Breast epithelium (tissue), 3 donors: ENCODE results near the gene ACVR1.

Source experiments
- POLR2A ChIP-seq: fragments of 450-650 bp; IDR thresholded peaks from one replicate; pipeline ENCODE4 v1.6.1; 2016; ENCODE audit warnings: antibody characterized with exemption, mild to moderate bottlenecking, moderate library complexity
- POLR2AphosphoS5 ChIP-seq, 3 donors: sonication (generic); formaldehyde crosslinking; IDR thresholded peaks; one replicate each; pipeline ENCODE4 v1.6.1; 2017; ENCODE audit warnings: antibody characterized with exemption in 3 of 3
- TF ChIP-seq, protein P1 (sequence below), 3 donors: fragments of 450-650 bp; IDR thresholded peaks; one replicate each; pipeline ENCODE4 v1.5.1; 2016 to 2017; ENCODE audit warnings: antibody characterized with exemption in 3 of 3, mild to moderate bottlenecking in 3 of 3, moderate library complexity in 3 of 3

DNA sequence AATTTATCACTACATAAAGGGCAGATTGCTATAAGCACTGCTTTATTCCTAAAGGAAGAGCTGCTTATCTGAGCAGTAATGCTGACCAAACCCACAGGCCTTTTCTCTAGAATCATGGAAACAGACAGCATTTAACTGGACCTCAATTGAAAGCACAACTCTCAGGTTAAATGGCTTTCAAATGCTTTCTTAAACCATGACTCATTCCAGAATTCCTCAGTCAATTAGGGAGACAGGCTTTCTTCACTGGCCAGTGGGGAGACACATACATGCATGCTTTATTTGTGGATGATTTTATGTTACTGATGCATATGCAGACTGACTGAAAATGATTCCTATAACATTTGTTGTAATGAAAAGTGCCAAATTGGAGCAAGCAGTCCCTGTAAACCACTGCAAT lies 114.6 kb downstream of the ACVR1 start:
- TF ChIP-seq, protein P1, sequence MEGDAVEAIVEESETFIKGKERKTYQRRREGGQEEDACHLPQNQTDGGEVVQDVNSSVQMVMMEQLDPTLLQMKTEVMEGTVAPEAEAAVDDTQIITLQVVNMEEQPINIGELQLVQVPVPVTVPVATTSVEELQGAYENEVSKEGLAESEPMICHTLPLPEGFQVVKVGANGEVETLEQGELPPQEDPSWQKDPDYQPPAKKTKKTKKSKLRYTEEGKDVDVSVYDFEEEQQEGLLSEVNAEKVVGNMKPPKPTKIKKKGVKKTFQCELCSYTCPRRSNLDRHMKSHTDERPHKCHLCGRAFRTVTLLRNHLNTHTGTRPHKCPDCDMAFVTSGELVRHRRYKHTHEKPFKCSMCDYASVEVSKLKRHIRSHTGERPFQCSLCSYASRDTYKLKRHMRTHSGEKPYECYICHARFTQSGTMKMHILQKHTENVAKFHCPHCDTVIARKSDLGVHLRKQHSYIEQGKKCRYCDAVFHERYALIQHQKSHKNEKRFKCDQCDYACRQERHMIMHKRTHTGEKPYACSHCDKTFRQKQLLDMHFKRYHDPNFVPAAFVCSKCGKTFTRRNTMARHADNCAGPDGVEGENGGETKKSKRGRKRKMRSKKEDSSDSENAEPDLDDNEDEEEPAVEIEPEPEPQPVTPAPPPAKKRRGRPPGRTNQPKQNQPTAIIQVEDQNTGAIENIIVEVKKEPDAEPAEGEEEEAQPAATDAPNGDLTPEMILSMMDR (IDR thresholded peaks at IDR 0.05): no peak
- TF ChIP-seq POLR2A (no peak), POLR2AphosphoS5 (IDR thresholded peaks at IDR 0.05) (no peak)
